ENCODE data around the gene TAF11.
"Not testable (repeated sequence)": the region's sequence is repeated elsewhere in the genome, so short reads cannot be mapped to it uniquely, and the experiment has no call there.

Gene TAF11, protein sequence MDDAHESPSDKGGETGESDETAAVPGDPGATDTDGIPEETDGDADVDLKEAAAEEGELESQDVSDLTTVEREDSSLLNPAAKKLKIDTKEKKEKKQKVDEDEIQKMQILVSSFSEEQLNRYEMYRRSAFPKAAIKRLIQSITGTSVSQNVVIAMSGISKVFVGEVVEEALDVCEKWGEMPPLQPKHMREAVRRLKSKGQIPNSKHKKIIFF

DNA sequence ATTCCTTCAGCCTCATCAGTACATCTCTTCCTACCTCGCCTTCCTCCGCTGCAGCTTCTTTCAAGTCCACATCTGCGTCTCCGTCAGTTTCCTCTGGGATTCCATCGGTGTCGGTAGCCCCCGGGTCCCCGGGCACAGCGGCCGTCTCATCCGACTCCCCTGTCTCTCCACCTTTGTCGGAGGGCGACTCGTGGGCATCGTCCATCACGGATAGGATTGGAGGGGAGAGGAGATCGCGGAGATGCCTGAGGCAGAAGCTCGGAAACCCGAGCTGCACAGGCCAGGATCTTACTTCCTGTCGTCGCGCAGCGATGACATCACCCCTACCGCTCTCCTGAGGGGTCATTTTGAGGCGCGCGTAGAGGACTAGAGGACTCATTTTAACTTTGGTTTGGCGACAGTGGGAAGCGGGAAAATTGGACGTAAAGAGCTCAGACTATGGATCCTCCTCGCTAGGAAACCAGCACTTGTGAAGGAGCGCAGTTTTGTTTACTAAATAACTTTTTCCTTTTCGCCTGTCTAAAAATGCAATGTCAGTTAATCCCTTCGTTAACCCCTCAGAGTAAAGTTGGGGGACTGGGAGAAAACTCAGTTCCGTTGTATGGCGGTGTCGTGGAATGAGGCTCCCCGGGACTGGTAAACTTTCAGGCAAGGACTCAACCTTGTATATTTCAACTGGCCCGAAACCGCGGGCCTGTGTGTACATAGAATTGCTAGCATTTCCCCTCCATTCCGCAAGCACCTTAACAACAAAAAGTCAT is at the start of gene TAF11:
TSS of gene TAF11 (minus strand) at position 290 of the 761 bp plus-strand sequence. CDS start at position 205, 85 bp downstream.
- DNase-seq (ENCODE audit: low spot score), result peak; percentile 88

DNA sequence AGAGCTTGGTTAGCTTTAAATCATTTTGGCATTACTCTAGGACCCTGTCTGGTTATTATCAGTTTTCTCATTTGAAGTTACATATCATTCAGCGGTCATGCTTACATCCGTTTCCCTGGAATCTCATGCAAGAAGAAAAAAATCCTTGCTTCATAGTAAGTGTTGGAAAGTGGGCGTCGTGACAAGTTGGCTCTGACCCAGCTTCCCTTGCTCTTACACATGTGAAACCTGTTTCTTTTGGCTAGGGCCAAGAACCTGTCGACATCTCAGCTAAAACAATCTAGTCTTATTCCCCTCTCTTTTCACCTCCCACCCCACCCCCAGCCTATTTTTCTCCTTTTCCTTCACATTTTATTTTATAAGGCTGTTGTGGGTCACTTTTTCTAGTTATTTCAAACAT is 46.7 kb upstream of the TAF11 start:
- DNase-seq (ENCODE audit: low spot score), result no peak

DNA sequence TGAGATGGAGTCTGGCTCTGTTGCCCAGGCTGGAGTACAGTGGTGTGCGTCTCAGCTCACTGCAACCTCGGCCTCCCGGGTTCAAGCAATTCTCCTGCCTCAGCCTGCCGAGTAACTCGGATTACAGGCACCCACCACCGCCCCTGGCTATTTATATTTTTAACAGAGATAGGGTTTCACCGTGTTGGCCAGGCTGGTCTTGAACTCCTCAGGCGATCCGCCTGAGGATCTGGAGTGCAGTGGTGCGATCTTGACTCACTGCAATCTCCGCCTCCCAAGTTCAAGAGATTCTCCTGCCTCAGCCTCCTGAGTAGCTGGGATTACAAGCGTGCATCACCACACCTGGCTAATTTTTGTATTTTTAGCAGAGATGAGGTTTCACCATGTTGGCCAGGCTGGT is 44.4 kb upstream of the TAF11 start:
- not testable (repeated sequence) for DNase-seq (ENCODE audit: low spot score)

DNA sequence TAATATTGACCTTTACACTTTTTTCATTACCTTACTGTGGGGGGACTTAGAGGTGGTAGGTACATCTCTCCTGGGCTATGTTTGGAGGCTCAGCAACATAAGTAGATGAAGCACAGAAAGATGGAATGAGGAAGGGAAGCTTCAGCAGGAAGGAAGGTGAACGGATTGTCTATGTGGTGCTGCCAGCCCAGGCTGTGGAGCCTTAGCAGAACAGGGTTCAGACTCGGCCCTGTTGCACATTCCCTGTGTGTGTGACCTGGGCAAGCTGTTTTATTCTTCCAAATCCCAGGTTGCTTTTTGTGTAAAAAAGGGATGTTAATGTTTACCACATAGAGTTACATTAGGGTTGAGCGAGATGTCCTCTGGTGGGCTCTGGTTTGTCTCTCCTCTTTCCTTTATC is 42.4 kb upstream of the TAF11 start:
- DNase-seq (ENCODE audit: low spot score), result no peak

DNA sequence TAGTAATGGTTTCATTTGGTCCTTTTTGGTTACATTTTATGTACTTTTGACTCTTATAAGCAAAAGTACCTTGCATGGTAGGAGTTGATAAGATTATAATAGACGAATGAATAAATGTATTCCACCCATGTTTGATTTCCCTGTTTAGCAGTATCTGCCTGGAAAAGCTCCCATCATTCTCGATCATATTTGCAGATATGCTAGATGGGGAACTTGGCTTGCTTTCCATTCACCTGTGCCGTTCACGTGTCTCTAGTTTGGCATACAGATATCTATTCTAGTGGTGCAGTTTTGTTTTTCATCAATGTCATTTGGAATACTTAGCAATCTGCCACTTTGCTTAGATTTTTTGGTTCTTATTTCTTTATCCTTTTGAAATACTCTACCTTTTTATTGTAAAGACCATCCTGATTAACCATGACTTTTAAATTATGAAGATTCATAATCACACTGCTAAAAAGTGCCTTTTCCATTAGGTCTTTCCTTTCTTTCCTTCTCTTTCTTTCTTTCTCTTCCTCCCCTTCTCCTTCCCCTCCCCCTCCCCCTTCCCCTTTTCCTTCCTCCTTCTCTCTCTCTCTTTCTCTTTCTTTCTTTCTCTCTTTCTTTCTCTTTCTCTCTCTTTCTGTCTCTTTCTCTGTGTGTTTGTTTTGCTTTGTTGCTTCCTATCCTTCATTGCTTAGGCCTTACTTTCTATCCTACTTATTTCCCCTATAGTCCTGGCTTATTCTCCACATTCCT is 41.6 kb upstream of the TAF11 start:
- no peak for DNase-seq (ENCODE audit: low spot score)

DNA sequence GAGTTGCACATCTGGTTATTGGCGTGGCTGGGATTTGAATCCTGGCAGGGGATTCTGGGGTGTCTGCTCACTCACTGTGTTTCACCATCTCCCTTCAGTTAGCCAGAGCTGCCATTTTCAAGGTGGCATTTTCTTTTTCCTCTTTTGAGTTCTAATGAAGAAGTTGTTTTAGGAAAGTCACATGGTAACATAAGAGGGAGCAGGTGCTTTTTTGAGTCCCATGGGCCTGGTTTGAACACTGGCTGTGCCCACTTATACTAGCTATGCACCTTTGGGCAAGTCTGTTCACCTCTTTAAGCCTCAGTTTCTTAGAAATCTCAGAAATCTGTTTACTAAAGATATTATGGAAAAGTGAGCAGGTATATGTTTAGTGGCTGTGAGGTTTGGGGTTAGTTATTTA is 40.9 kb upstream of the TAF11 start:
- DNase-seq (ENCODE audit: low spot score), result no peak

DNA sequence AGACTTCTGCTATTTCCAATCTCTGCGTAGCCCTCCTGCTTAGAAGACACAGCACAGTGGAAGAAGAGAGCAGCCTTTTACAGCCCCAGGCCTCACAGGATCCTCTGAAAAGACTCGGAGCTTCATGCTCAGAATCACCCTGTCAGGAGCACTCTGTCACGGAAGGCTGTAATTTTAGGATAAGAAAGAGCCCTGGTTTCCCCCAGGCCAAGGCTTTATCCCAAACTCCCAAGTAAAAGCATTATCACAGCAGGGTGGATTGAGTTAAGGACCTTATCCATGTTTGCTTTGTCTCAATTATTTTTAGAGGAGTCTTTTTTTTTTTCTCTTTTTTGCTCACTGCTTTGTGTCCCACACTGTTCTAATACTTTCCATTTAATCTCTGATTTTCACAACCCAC is 40.4 kb upstream of the TAF11 start:
- DNase-seq (ENCODE audit: low spot score), result no peak

DNA sequence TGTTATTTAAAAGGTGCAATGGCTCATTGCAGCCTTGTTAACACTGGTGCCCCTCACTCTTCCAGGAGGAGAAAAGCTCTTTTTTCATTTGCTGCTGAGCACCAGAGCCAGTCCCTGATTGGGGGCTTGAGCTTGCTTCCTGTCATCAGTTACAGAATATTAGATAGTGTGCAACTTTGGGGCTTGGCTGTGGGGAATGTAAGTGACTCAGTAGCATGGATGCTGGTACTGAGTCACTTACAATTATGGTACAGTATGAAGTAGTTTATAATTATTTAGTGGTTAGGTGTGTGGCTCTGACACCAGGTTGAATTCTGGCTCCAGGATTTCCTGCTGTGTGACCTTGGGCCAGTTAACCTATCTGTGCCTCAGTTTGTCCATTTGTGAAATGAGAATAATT is 38.8 kb upstream of the TAF11 start:
- no peak for DNase-seq (ENCODE audit: low spot score)

DNA sequence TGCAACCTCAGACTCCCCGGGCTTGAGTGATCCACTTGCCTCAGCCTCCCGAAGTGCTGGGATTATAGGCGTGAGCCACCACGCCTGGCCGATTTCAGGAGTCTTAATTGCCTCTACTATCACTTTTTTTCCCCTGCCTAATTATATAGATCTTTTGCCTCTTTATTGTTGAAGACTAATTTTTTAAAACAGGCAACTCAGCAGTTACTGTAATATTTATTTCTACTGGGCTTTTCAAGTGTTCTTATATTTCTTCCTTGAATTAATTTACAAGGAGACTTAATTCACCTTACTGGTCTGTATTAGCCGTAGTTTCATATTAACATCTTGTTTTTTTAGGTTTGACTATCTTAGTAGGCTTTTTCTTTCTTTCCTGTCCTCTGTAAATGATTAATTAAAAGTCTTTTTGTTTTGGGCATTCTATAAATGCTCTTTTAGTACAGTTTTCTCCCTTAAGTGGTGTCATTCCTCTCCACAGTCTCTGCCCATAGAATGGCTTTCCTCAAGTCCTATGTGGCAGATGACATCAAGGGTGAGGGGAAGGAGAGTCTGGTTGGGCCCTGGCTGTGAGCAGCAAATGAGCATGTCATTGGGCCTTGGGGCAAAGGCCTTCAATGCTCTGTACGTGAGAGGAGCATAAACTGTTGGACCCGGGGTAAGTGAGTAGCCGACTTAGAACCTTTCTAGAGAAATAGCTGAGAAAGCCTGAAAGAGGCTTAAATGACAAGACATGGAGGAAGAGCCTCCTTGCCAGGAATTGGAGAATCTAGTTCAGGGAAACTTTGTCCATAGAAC is 37.2 kb upstream of the TAF11 start:
- no peak for DNase-seq (ENCODE audit: low spot score)

DNA sequence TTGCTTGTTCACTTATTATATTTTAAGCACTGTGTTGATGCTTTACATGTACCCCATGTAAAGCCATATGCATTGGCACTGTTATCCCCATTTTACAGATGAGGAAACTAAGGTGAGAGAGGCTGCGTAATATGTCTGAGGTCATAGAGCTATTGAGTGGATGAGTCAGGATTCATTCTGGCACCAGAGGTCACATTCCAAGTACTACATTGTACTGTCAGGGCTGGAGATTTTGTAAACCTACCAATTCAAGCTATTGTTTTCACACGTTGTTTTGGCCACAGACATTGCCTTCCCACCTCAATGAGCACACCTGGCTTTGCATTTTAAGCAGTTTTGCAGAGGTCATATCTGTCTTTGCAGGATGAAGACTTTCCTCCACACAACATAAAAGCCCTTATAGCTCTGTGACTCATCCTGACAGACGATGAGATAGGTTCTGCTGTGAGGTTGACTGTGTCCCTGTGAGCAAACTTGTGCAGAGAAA is 34.4 kb upstream of the TAF11 start:
- DNase-seq (ENCODE audit: low spot score), result no peak

DNA sequence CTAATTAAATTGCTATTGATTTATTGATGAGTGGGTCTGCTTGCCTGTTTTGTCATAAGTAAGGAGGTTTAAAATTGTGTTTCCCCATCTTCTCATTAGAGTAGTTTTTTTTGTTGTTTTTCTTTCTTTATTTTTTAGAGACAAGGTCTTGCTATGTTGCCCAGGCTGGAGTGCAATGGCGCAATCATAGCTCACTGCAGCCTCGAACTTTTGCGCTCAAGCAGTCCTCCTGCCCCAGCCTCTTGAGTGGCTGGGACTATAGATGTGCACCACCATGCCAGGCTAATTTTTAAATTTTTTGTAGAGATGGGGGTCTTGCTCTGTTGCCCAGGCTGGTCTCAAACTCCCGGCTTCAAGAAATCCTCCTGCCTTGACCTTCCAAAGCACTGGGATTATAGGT is 32.3 kb upstream of the TAF11 start:
- no peak for DNase-seq (ENCODE audit: low spot score)

DNA sequence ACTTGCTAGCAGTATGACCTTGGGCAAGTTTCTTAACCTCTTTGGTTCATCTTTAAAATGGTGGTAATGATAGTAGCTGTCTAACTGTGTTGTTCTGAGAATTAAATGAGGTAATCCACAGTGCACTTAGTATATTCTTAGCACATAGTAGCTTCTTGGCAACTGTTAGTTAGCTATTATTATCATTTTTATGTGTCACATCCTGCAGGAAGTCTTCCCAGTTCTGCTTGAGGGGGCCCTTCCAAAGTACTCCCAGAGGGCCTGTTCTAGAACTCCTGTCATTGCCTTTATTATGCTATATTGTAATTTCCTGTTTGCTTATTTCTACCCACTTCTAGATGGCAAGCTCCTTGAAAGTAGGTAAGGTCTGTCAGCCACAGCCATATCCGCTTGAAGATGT is 31.8 kb upstream of the TAF11 start:
- DNase-seq (ENCODE audit: low spot score), result no peak

DNA sequence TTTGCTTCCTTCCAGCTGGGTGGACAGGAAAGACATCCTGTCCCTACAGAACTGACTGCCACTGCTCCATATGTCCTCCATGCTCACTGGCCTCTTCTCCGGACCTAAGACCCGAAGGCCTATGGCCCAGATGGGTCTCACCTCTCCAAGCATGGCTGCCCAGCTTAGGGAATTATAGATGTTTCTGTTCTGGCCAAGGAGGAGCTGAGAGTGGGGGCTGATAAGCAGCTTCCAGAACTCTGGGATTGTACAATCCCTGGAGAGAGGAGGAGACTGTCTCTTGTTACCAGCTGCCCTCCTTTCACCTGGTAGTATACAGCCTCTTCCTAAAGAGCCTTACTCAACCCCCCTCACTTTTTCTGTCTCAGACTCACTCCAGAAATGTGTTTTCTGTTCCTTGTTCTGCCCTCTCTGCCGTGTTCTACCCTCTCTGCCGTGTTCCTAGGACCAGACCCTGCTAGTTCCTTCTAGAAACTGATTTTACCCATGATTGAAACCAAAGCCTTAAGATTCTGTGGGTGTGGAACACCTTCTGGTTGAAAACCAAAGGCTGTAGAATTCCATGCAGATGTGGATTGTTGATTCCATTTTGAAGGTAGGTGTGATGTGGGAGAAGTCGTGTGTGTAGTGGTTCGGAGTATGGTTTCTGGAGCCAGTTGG is 29.9 kb upstream of the TAF11 start:
- no peak for DNase-seq (ENCODE audit: low spot score)

DNA sequence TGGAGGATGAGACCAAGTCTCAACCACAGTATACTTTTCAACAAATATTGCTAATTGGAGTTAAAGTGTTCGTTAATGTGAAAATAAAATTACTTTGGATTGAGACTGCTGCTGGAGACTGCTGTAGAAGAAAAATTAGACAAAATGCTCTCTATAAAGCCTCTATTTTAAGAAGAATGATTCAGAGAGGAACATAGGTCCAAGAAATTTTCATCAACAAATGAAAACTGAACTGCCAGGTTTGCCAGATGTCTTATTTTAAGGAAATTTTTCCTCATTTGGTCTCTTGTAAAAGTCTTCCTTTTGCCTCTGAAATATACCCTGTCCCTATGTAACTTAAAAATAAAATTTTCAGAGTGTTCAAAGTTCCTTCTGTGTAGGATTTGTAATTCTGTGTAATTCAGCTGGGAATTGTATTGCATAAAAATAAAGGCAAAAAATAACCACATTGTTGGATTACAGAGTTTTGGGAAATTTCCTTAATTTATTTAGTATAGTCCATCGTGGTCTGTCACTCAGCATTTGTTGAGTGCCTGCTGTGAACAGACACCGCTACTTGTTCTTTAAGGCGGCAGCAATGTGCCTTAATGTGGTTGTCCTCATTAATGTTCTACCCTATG is 28.6 kb upstream of the TAF11 start:
- no peak for DNase-seq (ENCODE audit: low spot score)

DNA sequence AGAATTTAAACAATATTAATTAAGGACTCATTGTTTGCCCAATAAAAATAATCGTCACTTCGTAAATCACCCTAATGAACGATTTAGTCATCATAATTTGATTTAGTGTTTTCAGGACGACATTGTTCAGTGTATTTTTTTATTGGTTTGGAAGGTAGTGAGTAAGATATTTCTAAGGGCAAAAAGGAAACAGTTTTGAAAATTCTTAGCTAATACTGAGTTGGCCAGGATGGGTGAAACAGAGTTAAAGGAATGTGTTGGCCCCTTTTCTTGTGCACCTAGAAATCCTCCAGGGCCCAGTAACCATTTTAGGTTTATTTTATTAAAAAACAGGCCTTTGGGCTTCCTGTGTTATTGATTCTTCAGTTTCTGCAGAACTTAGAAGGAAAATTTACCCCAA is 26.5 kb upstream of the TAF11 start:
- DNase-seq (ENCODE audit: low spot score), result no peak

DNA sequence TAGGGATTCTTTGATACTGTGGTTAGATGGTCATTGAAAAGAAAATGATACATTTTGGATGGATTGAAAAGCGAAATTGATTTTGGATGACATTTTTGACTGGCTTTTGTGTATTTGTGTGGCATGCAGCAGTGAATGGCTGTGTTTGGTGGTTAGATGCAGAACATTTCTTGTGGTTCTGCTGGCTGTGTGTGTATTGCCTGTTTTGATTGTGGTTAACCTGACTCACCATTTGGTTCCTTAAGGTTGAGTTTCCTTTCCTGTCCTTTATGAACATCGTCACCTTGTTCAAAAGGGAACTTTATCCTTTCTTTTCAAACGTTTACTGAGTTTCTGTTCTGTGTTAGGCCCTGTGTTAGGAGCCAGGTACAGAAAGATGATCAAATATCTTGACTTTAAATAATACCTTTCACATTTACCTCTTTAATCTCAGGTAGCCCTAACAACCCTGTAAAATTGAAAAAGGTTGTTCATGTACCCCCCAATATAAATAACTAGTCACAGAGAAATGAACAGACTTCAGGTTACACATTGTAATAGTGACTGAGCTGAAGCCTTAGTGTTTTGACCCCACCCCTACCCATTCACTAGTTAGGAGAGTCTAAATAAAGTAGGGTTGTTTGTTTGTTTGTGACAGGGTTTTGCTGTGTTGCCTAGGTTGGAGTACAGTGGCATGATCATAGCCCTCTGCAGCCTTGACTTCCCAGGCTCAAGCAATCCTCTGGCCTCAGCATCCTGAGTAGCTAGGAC is 25.0 kb upstream of the TAF11 start:
- peak; percentile 56 for DNase-seq (ENCODE audit: low spot score)

DNA sequence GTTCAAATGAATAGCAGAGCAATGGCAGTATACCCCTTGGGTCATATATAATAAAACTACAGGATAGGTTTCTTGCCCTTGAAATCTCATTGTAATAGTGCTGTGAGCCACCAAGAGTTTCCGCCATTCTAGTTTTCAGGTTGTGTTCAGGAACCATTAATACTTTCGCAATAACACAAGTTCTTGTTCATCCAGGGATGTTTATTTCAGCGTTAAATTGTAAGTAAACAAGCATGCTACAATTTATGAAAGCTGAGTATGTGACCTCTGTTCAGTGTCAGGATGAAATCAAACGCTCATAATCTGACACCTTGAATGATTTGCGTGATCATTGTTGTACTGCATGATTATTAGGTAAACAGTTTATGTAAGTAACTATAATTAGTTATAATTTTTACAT is 24.0 kb upstream of the TAF11 start:
- no peak for DNase-seq (ENCODE audit: low spot score)

DNA sequence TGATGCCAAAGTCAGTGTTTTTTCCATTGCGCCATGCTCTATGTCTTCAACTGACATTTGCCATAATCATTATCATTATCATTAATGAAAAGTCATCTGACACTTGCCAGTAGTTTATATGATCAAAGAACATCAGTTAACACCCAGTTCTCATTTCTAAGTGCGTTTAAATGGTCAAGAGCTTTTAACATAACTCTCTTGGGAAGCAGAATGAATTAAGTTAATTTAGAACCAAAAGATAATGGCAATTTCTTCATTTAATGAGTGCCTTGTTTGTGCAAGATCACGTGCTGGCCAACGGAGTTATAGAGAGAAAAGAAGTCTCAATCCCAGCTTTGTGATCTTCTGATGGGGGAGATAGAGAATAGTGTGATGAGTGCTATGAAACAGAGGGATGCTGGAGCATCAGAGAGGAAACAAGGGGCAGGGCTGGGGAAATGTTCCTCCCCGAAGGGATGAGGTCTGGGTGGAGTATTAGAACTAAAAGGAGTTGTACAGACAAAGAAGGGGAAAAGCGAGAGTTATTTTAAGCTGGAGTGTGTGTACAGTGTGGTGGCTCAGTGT is 21.6 kb upstream of the TAF11 start:
- DNase-seq (ENCODE audit: low spot score), result no peak

DNA sequence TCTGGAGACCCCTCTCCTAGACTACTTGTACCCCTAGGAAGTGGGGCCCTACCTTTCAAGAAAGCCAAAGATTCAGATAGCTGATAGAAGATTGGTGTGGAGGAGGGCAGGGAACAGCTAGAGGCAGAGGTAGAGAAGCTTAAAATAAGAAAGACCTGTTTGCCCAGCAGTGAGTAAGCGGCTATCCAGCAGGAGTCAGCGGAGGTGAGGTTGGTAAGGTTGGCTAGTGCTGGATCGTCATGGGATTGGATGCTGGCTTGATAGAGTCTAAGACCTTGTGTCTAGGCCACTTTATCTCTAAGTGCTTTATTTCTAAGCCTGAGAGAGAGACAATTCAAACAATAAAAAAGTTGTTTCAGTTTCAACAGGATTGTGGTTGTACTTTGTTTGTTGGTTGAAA is 20.4 kb upstream of the TAF11 start:
- no peak for DNase-seq (ENCODE audit: low spot score)

DNA sequence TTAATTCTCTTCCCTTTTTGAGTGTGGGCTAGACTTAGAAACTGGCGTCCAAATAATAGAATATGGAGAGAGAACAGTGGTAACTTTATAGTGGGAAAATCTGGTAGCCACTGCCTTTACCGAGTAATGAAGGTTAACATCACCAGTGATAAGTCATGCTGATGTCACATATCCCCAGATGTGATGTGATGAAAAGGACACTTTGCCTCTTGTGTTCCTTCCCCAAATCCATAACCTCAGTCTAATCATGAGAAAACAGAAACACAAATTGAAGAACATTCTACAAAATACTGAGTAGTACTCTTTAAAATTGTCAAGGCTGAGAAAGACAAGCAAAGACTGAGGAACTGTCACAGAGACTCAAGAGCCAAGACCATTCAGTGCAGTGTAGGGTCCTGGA is 19.0 kb upstream of the TAF11 start:
- DNase-seq (ENCODE audit: low spot score), result no peak

Data from CD4-positive, alpha-beta T cell treated with Interleukin-15 for 4 hours (primary cell).